K562 (cell line): ENCODE results near the gene PTPRB. TPM values are rescaled to one million over a fixed set of nuclear protein-coding genes. Genes with fewer than 3 reads are reported as not detected.

ENCODE experiments used
- ATAC-seq: fragments of 200-7000 bp; cut with Tn5 transposase; 3 replicates; pipeline ENCODE4 v1.9.1; 2020; ENCODE audit warnings: moderate library complexity
- BruUV-seq: library from RNA; stranded (reverse); fragments of 400-500 nt; replicated peaks from 2 replicates; lab custom pipeline; 2021; lab: Mats Ljungman, UMichigan
- CTCF ChIA-PET: fragments of 300-600 bp; formaldehyde crosslinking; extraction: SDS; loops from one replicate; lab custom pipeline; 2021; ENCODE audit warnings: low intra/inter-chr PET ratio; lab: Yijun Ruan, JAX
- POLR2A ChIA-PET: fragments of 300-600, 350-650 bp; sonication (Branson Sonifier 250); formaldehyde crosslinking; extraction: SDS; loops from one replicate; lab custom pipeline; 2021; ENCODE audit warnings: antibody characterized with exemption, inconsistent platforms; lab: Yijun Ruan, JAX
- DNase-seq, 4 experiments: peaks; one replicate each; pipeline versions ENCODE4 v3.0.0 to v3.0.0-alpha.2; 2011 to 2018; ENCODE audit warnings: low spot score in 3 of 4, mixed read lengths in 3 of 4; ENCODE audit errors: extremely low read depth in 1 of 4
- FAIRE-seq: peaks from 2 replicates; lab custom pipeline; 2011; peaks lifted over from hg19 to GRCh38; lab: Jason Lieb, UNC
- H2AFZ ChIP-seq: 2 replicates; pipeline ENCODE4 v1.6.0; 2011; ENCODE audit warnings: low read depth, low read length, control low read depth, inconsistent platforms
- H3K27ac ChIP-seq: fragments of 200-600 bp; 3 replicates; pipeline ENCODE4 v1.8.0; 2011; ENCODE audit warnings: low read depth, mild to moderate bottlenecking, control low read depth, inconsistent platforms, low read length, moderate library complexity, mixed read lengths; ENCODE audit errors: extremely low read depth
- H3K27me3 ChIP-seq, 2 experiments: fragments of 300-600 bp in 1 of 2; 2 replicates in 1 of 2; 3 replicates in 1 of 2; pipeline versions ENCODE4 v1.6.0 to v1.8.0; 2011; ENCODE audit warnings: inconsistent platforms in 2 of 2, low read length in 2 of 2, mild to moderate bottlenecking in 1 of 2, mixed read lengths in 1 of 2, moderate library complexity in 1 of 2; ENCODE audit not compliant: control insufficient read depth in 2 of 2, insufficient read depth in 2 of 2
- H3K36me3 ChIP-seq: fragments of 300-600 bp; 3 replicates; pipeline ENCODE4 v1.8.0; 2011; ENCODE audit warnings: mild to moderate bottlenecking, low read length, inconsistent platforms; ENCODE audit not compliant: control insufficient read depth, insufficient read depth
- H3K4me1 ChIP-seq, 2 experiments: fragments of 200-600 bp in 1 of 2; replicated peaks in 1 of 2; 2 replicates in 1 of 2; 3 replicates in 1 of 2; pipeline versions ENCODE4 v1.5.1 to v1.8.0; 2011; ENCODE audit warnings: inconsistent platforms in 2 of 2, low read length in 2 of 2, mild to moderate bottlenecking in 1 of 2, mixed read lengths in 1 of 2, moderate library complexity in 1 of 2; ENCODE audit not compliant: control insufficient read depth in 2 of 2, insufficient read depth in 2 of 2
- H3K4me2 ChIP-seq: 2 replicates; pipeline ENCODE4 v1.6.1; 2011; ENCODE audit warnings: low read length, control low read depth, inconsistent platforms, mixed read lengths; ENCODE audit not compliant: insufficient read depth
- H3K4me3 ChIP-seq: fragments of 200-600 bp; sonication (generic), shearing (Covaris generic); 2 replicates; pipeline ENCODE4 v1.5.1; 2016; ENCODE audit warnings: control low read depth, inconsistent platforms
- H3K79me2 ChIP-seq: fragments of 200-600 bp; 3 replicates; pipeline ENCODE4 v1.8.0; 2011; ENCODE audit warnings: low read length, inconsistent platforms; ENCODE audit not compliant: control insufficient read depth, insufficient read depth
- H3K9ac ChIP-seq, 2 experiments: 2 replicates each; pipeline versions ENCODE4 v1.6.0 to v1.6.1; 2011; ENCODE audit warnings: low read depth in 2 of 2, low read length in 2 of 2, control low read depth in 1 of 2, inconsistent platforms in 1 of 2, mild to moderate bottlenecking in 1 of 2, mixed read lengths in 1 of 2; ENCODE audit not compliant: insufficient read depth in 1 of 2
- H3K9me1 ChIP-seq: one replicate; pipeline ENCODE4 v1.6.0; 2011; ENCODE audit warnings: inconsistent platforms, mild to moderate bottlenecking, low read length, moderate library complexity; ENCODE audit not compliant: control insufficient read depth, insufficient read depth
- H3K9me3 ChIP-seq: replicated peaks from 2 replicates; pipeline ENCODE4 v1.5.1; 2011; ENCODE audit warnings: low read depth, low read length, inconsistent platforms; ENCODE audit not compliant: control insufficient read depth, insufficient read depth
- H4K20me1 ChIP-seq: replicated peaks from 2 replicates; pipeline ENCODE4 v1.6.1; 2011; ENCODE audit warnings: low read length, inconsistent platforms, mixed read lengths; ENCODE audit not compliant: control insufficient read depth, insufficient read depth
- CUX1 ChIP-seq: fragments of 200-800 bp; sonication (Bioruptor generic); IDR thresholded peaks from 2 replicates; pipeline ENCODE4 v1.6.1; 2016; ENCODE audit warnings: missing genetic modification characterization, missing compliant biosample characterization
- ELF1 ChIP-seq: fragments of 200-800 bp; sonication (Bioruptor generic); IDR thresholded peaks from 2 replicates; pipeline ENCODE4 v1.6.1; 2016; ENCODE audit warnings: missing genetic modification characterization, missing compliant biosample characterization
- FOXJ3 ChIP-seq: sonication (generic); formaldehyde crosslinking; IDR thresholded peaks from 2 replicates; pipeline ENCODE4 v1.4.0; 2020; ENCODE audit warnings: mild to moderate bottlenecking, missing genetic modification reagents
- FOXO4 ChIP-seq: fragments of 450-650 bp; formaldehyde crosslinking; IDR thresholded peaks from 2 replicates; pipeline ENCODE4 v1.4.0; 2020; ENCODE audit warnings: mild to moderate bottlenecking, moderate library complexity
- HNRNPK ChIP-seq: fragments of 200-400 bp; formaldehyde crosslinking; IDR thresholded peaks from one replicate; pipeline ENCODE4 v1.6.1; 2018; ENCODE audit warnings: mild to moderate bottlenecking, low read depth, low read length; ENCODE audit not compliant: poor library complexity, severe bottlenecking
- MECOM ChIP-seq: fragments of 250-450 bp; sonication (Bioruptor Pico); IDR thresholded peaks from 2 replicates; pipeline ENCODE4 v1.8.0; 2022; ENCODE audit warnings: inconsistent platforms
- PHTF2 ChIP-seq: fragments of 250-450 bp; sonication (Bioruptor Pico); IDR thresholded peaks from 2 replicates; pipeline ENCODE4 v1.5.0; 2021; ENCODE audit warnings: mild to moderate bottlenecking
- RB1 ChIP-seq: fragments of 450-650 bp; IDR thresholded peaks from 2 replicates; pipeline ENCODE4 v1.6.1; 2017; ENCODE audit warnings: low read depth, mild to moderate bottlenecking
- RFX5 ChIP-seq: IDR thresholded peaks from 2 replicates; pipeline ENCODE4 v1.6.1; 2011; ENCODE audit warnings: low read depth, mild to moderate bottlenecking, improper control_type of control experiment, low read length
- USF1 ChIP-seq: sonication (generic); formaldehyde crosslinking; IDR thresholded peaks from 2 replicates; pipeline ENCODE4 v1.9.0; 2022; ENCODE audit warnings: mild to moderate bottlenecking, missing genetic modification reagents
- ZNF217 ChIP-seq: sonication (generic); formaldehyde crosslinking; IDR thresholded peaks from 2 replicates; pipeline ENCODE4 v1.8.0; 2022; ENCODE audit warnings: mild to moderate bottlenecking, missing genetic modification reagents
- ZNF324 ChIP-seq: fragments of 250-450 bp; sonication (Bioruptor Pico); IDR thresholded peaks from 2 replicates; pipeline ENCODE4 v1.4.0; 2020; ENCODE audit warnings: mild to moderate bottlenecking
- ZNF384 ChIP-seq: IDR thresholded peaks from 2 replicates; pipeline ENCODE4 v1.6.1; 2012; ENCODE audit warnings: low read depth, low read length, improper control_type of control experiment
- WGBS: fragments of 100-300 bp; shearing (Covaris generic); methylation state at CpG from one replicate; pipeline ENCODE4 v1.1.6; 2016; ENCODE audit warnings: low coverage, mixed read lengths; ENCODE audit not compliant: insufficient coverage; ENCODE audit errors: missing lambda C conversion rate; 5-methylcytosine and 5-hydroxymethylcytosine counted together
- in situ Hi-C: fragments of 300-500 bp; cut with MboI; formaldehyde crosslinking; loops from 4 replicates; pipeline ENCODE4 v1.15.0; 2018; ENCODE audit warnings: inconsistent platforms, mixed read lengths
- intact Hi-C: fragments of 100-400 bp; cut with micrococcal nuclease; formaldehyde crosslinking; loops from 2 replicates; pipeline ENCODE4 v1.14.2; 2022
- polyA plus RNA-seq, 8 experiments: library from polyadenylated mRNA; depleted of rRNA in 4 of 8; stranded (reverse) in 5 of 8; unstranded in 3 of 8; fragments of >200 nt; fragmentation: Nextera tagmentation in 2 of 8; fragmentation: Illumina TruSeq in 1 of 8; extraction: Ambion mirVana in 2 of 8; extraction: Trizol in 1 of 8; gene quantifications; 2 replicates each; pipeline versions ENCODE4 v1.2.1 to v1.2.3, GENCODE V29; 2011 to 2014; ENCODE audit warnings: inconsistent platforms in 1 of 8, missing spikeins in 1 of 8
- total RNA-seq, 7 experiments: library from RNA; depleted of rRNA in 6 of 7; stranded (reverse); fragments of >200 nt in 6 of 7; fragmentation: Illumina TruSeq in 2 of 7; extraction: Trizol in 2 of 7; gene quantifications; 2 replicates each; pipeline versions ENCODE4 v1.2.1 to v1.2.3, GENCODE V29; 2011 to 2021; ENCODE audit warnings: low replicate concordance in 1 of 7

Gene PTPRB
- total and polyA plus RNA-seq, 9 of the 15 experiments (the other 6 are each of a cell fraction or from before 2014, with no cell fraction given), result 0.46 to 5.9 (median 3.1) TPM

- Histone ChIP-seq H3K27me3 (no peaks in the 10 kb centered on the region), H3K4me3 (no peak overlapping the region), H3K4me1 (no peaks in the 10 kb centered on the region; a peak in 1 of 5 replicates), H2AFZ (no peak overlapping the region), H3K9me3 (no peaks in the 10 kb centered on the region), H3K9ac (no peak overlapping the region), H3K36me3 (peaks cover 6% of the 10 kb centered on the region; the same call in 1 of the 3 replicates), H3K79me2 (no peaks in the 10 kb centered on the region), H4K20me1 (no peaks in the 10 kb centered on the region), H3K9me1 (no peaks in the 10 kb centered on the region), H3K4me2 (no peak overlapping the region), H3K27ac (no peak overlapping the region)
- FAIRE-seq (no peak), ATAC-seq (no peak), DNase-seq (no peak)
- in situ Hi-C loops (no loop called here), intact Hi-C loops (no loop called here)
- BruUV-seq, result no TSS peak
- no peak for TF ChIP-seq USF1
- TF ChIP-seq ZNF324, result no peak
- no peak for TF ChIP-seq ZNF384
- no peak for TF ChIP-seq ELF1 (tag)
- no peak for TF ChIP-seq ZNF217 (CRISPR knock-in tag)
- TF ChIP-seq MECOM (CRISPR knock-in tag), result no peak
- TF ChIP-seq PHTF2 (CRISPR knock-in tag), result no peak
- no peak for TF ChIP-seq HNRNPK
- TF ChIP-seq RB1, result no peak
- no peak for TF ChIP-seq FOXO4
- no peak for TF ChIP-seq RFX5
- TF ChIP-seq FOXJ3, result no peak
- no peak for TF ChIP-seq CUX1 (CRISPR knock-in tag)
- POLR2A ChIA-PET, result no interaction called here
- WGBS, result 48% methylated on average over 1 of the region's 1 CpG
- CTCF ChIA-PET, result no interaction called here
Measured at GRCh38 chr12:70603044-70603443, 34.2 kb downstream of the PTPRB start.
